Measurements from ENCODE around the gene HBEGF. TPM values are rescaled to one million over a fixed set of nuclear protein-coding genes. Genes with fewer than 3 reads are reported as not detected.
A peak's percentile ranks its signal among the peaks of the same experiment; 100 is the strongest.

The HBEGF gene
- total RNA-seq, 6 donors from 2014 or later = 10.5 to 65.0 (median 49.5) TPM

DNA sequence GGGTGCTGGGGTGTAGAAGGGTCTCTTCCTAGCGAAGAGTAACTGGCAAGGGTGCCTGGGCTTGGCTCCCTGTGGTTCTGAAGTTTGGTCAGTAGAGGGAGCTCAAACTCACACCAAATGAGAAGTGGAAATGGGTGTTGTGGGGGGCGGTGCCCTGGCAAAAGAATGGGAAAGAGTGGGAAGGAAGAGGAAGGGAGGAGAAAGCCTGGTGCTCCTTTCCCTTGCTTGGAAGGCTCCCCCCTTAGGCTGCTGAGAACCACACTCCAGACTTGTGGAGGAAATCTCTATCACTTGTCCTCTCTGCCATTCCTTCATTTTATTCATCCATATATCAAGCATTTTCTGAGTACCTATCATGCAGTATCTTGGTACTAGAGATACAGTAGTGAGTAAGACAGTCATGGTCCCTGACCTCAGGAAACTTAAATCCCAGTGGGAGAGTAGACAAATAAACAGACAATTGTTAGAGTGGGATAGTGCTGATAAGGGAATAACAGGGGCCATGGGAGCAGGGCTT lies 26.6 kb upstream of the HBEGF start:
- Histone ChIP-seq H3K27ac (peak overlapping the region in 3 of 4 donors; percentile 4 to 42 (median 22)), H3K4me3 (no peak overlapping the region), H3K9me3 (no peaks in the 10 kb centered on the region), H3K27me3 (no peaks in the 10 kb centered on the region), H3K36me3 (no peaks in the 10 kb centered on the region), H3K4me1 (peaks cover 9 to 15% (median 11%) of the 10 kb centered on the region in 4 donors)
- DNase-seq (peak in 1 of 2 donors; percentile 73), ATAC-seq (ENCODE audit: low FRiP score in 2 of 2) (peak; percentile 86 to 92)
- TF ChIP-seq POLR2A (IDR thresholded peaks at IDR 0.05) (no peak), POLR2AphosphoS5 (IDR thresholded peaks at IDR 0.05) (no peak), EP300 (IDR thresholded peaks at IDR 0.05) (no peak)
- TF ChIP-seq, protein P1, sequence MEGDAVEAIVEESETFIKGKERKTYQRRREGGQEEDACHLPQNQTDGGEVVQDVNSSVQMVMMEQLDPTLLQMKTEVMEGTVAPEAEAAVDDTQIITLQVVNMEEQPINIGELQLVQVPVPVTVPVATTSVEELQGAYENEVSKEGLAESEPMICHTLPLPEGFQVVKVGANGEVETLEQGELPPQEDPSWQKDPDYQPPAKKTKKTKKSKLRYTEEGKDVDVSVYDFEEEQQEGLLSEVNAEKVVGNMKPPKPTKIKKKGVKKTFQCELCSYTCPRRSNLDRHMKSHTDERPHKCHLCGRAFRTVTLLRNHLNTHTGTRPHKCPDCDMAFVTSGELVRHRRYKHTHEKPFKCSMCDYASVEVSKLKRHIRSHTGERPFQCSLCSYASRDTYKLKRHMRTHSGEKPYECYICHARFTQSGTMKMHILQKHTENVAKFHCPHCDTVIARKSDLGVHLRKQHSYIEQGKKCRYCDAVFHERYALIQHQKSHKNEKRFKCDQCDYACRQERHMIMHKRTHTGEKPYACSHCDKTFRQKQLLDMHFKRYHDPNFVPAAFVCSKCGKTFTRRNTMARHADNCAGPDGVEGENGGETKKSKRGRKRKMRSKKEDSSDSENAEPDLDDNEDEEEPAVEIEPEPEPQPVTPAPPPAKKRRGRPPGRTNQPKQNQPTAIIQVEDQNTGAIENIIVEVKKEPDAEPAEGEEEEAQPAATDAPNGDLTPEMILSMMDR (IDR thresholded peaks at IDR 0.05) = peak; percentile 76 to 82 (median 80)
- 6 to 12% methylated on average over 2 of the region's 2 CpGs for WGBS, 2 donors

GRCh38 chr5:140371356-140372151 lies 25.2 kb upstream of the HBEGF start:
- Histone ChIP-seq H3K4me3 (no peak overlapping the region), H3K4me1 (peaks cover 9 to 15% (median 11%) of the 10 kb centered on the region in 4 donors), H3K27me3 (no peaks in the 10 kb centered on the region), H3K9me3 (no peaks in the 10 kb centered on the region), H3K36me3 (no peaks in the 10 kb centered on the region), H3K27ac (no peak overlapping the region)
- ATAC-seq (ENCODE audit: low FRiP score in 2 of 2) (no peak), DNase-seq (no peak)
- TF ChIP-seq EP300 (IDR thresholded peaks at IDR 0.05) (no peak), POLR2AphosphoS5 (IDR thresholded peaks at IDR 0.05) (no peak), POLR2A (IDR thresholded peaks at IDR 0.05) (no peak)
- TF ChIP-seq, protein P1 (IDR thresholded peaks at IDR 0.05) = no peak
- 90 to 93% methylated on average over 2 to 3 of the region's 3 CpGs for WGBS, 2 donors

- peaks cover 4 to 7% (median 5%) of the 10 kb centered on the region in 4 donors for H3K4me1 ChIP-seq
- H3K36me3 ChIP-seq = no peaks in the 10 kb centered on the region
- DNase-seq (no peak), ATAC-seq (ENCODE audit: low FRiP score in 2 of 2) (no peak)
- H3K27ac ChIP-seq = no peak overlapping the region
- H3K27me3 ChIP-seq = no peaks in the 10 kb centered on the region
- 84 to 89% methylated on average over 5 to 8 of the region's 8 CpGs for WGBS, 2 donors
- TF ChIP-seq POLR2A (IDR thresholded peaks at IDR 0.05) (no peak), EP300 (IDR thresholded peaks at IDR 0.05) (no peak), POLR2AphosphoS5 (IDR thresholded peaks at IDR 0.05) (no peak)
- TF ChIP-seq, protein P1 (IDR thresholded peaks at IDR 0.05) = no peak
- H3K4me3 ChIP-seq = no peak overlapping the region
- H3K9me3 ChIP-seq = no peaks in the 10 kb centered on the region
Observed at GRCh38 chr5:140367256-140368013, 21.0 kb upstream of the HBEGF start.

DNA sequence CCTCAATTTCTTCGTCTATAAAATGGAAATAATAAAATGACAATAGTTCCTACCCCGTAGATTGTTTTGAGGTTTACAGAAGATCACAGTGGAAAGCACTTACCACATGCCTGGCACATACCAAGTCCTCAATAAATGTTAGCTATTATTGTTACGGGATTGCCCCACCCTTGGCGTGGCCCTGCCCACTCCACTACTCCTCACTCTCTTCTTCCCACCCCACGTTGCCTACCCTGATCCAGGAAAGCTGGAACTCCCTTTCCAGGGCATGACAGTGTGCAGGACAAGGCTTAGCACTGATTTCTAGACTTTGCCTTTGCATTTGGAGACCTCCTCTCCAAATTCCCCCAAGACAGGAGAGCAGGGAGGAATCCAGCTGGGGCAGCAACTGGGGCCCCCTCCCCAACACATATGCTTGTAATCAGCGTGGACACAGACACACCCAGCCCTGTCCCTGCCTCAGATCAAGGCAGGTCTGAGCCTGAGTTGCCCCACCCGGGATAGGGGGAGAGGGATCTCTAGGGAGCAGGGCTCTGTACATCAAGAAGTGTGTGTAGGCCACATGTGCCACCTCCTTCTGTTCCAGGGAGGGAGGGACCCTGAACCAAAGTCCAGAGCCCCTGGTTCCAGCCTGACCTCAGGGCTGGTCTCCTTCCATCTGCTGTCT lies 20.3 kb upstream of the HBEGF start:
- no peak overlapping the region for H3K4me3 ChIP-seq
- H3K27me3 ChIP-seq = no peaks in the 10 kb centered on the region
- no peak for ATAC-seq (ENCODE audit: low FRiP score in 2 of 2)
- no peaks in the 10 kb centered on the region for H3K36me3 ChIP-seq
- no peak overlapping the region for H3K27ac ChIP-seq
- H3K4me1 ChIP-seq = peaks cover 4 to 7% (median 5%) of the 10 kb centered on the region in 4 donors
- WGBS, 2 donors = 75 to 89% methylated on average over 5 to 7 of the region's 7 CpGs
- no peaks in the 10 kb centered on the region for H3K9me3 ChIP-seq
- TF ChIP-seq, protein P1 (IDR thresholded peaks at IDR 0.05) = no peak
- no peak for TF ChIP-seq EP300 (IDR thresholded peaks at IDR 0.05)
- no peak for TF ChIP-seq POLR2AphosphoS5 (IDR thresholded peaks at IDR 0.05)
- no peak for TF ChIP-seq POLR2A (IDR thresholded peaks at IDR 0.05)
- DNase-seq = no peak
